OCI-LY7 (cell line): ENCODE data around the gene FAM114A1.

ENCODE experiments used
- EZH2phosphoT487 ChIP-seq: fragments of 200-600 bp; sonication (generic); IDR thresholded peaks from 2 replicates; pipeline ENCODE4 v1.6.1; 2018; ENCODE audit warnings: low read depth, borderline replicate concordance, mild to moderate bottlenecking, mixed run types, antibody characterized with exemption, low read length, moderate library complexity, mixed read lengths
- TF ChIP-seq, protein P1 (sequence below): fragments of 200-600 bp; sonication (generic); conservative IDR thresholded peaks from 2 replicates; pipeline ENCODE4 v1.5.1; 2014; ENCODE audit warnings: mild to moderate bottlenecking, antibody characterized with exemption, low read length, moderate library complexity, mixed read lengths

- TF ChIP-seq, protein P1, sequence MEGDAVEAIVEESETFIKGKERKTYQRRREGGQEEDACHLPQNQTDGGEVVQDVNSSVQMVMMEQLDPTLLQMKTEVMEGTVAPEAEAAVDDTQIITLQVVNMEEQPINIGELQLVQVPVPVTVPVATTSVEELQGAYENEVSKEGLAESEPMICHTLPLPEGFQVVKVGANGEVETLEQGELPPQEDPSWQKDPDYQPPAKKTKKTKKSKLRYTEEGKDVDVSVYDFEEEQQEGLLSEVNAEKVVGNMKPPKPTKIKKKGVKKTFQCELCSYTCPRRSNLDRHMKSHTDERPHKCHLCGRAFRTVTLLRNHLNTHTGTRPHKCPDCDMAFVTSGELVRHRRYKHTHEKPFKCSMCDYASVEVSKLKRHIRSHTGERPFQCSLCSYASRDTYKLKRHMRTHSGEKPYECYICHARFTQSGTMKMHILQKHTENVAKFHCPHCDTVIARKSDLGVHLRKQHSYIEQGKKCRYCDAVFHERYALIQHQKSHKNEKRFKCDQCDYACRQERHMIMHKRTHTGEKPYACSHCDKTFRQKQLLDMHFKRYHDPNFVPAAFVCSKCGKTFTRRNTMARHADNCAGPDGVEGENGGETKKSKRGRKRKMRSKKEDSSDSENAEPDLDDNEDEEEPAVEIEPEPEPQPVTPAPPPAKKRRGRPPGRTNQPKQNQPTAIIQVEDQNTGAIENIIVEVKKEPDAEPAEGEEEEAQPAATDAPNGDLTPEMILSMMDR = peak; percentile 55
- no peak for TF ChIP-seq EZH2phosphoT487
These were observed 26.8 kb downstream of the FAM114A1 start for GRCh38 chr4:38894322-38894982.
